HG03095 (cell line): ENCODE results near the gene CNOT4.

Experiments used
- ATAC-seq: cut with Tn5 transposase; IDR thresholded peaks from one replicate; pipeline ENCODE4 v1.9.1; 2021; ENCODE audit warnings: moderate library complexity; ENCODE audit not compliant: unreplicated experiment

CNOT4 gene

DNA sequence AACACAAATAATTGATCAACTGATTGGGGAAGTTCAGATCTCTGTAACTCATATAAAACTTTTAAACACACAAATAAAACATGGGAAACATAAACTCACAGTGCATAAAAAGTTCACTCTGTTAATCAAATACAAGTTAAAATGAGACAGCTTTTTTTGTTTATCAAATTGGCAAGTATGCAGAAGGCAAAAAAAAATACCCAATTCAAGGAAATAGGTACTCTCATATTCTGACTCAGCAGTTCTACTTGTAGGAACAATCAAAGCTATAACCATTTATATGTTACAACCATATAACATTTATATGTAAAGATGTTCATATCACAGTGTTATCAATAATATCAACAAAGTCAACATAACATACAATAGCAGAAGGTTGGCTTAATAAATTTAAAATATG, 102.0 kb downstream of the CNOT4 start:
- ATAC-seq, result no peak

DNA sequence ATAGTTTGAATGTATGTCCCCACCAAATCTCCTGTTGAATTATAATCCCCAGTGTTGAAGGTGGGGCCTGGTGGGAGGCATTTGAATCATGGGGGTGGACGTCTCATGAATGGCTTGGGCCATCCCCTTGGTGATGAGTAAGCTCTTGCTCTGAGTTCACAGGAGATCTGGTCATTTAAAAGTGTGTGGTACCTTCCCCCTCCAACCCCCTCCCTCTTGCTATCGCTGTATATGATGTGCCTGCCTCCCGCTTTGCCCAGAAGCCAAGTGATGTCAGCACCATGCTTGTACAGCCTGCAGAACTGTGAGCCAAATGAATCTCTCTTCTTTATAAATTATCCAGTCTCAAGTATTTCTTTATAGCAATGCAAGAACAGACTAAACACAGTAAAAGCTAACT, 103.0 kb downstream of the CNOT4 start:
- ATAC-seq, result no peak

DNA sequence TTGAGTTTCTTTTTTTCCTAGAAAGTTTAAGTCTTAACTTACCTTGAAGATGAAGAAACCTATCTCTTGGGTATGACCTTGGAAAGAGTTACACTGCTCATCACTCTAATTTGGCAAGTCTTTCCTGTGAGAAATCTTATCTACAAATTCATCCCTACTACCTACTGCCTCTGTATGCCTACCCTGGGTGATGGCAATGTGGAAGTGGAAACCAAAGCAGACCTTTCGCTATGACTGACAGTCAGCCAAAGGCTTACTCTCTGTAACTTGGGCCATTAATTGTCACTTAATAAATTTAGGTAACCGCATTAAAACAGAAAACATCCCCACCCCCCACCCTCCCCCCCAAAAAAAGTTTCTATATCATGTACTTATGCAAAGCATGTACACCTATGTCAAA, 103.9 kb downstream of the CNOT4 start:
- ATAC-seq, result no peak

DNA sequence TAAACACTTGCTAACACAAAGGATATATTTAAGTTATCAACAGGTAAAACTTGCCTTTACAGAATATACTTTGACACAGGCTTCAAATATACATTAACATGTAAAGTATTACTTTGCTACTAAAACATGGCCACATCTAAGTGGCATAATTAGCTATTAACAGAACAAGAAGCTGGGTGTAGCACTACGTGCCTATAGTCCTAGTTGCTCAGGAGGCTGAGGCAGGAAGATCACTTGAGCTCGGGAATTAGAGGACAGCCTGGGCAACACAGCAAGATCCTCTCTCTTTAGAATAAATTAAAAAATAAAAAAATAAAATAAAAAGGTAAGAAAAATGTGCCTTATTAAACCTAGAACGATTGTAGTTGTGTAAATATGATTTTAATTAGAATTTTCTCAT, 106.6 kb downstream of the CNOT4 start:
- ATAC-seq, result no peak

DNA sequence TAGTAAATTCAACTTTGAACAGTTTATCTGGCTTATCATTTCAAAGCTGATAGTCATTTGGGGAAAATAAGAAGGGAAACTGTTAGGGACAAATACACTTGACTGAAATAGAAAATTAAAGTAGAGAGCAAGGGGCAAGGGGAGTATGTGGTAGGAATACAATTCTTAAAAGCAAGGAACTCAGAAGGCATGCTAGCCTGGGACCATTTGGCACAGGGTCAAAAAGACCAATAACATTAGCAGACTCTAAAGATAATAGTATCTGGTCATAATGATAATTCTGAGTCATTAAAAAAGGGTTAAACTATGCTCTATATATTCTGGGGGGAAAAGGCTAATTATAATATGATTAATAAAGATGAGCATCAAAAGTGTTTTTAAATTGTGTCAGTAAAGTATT, 112.2 kb downstream of the CNOT4 start:
- no peak for ATAC-seq

DNA sequence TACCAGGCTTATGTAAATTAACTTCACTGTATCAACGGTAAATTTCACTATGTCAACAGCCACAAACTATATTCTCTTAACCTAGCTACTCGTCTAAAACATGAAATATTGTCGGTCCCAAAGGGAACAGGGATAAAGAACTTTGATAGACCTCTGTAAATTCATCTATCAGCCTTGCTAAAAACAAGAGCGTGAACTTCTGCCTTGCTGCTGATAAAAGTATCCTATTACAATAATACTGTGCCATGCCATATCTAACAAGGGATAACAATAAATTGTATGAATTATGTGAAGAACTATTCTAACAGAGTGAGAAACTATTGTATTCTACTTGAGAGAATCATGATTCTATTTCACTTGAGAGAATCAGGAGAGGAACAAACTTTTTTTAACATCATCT, 117.2 kb downstream of the CNOT4 start:
- ATAC-seq, result no peak

DNA sequence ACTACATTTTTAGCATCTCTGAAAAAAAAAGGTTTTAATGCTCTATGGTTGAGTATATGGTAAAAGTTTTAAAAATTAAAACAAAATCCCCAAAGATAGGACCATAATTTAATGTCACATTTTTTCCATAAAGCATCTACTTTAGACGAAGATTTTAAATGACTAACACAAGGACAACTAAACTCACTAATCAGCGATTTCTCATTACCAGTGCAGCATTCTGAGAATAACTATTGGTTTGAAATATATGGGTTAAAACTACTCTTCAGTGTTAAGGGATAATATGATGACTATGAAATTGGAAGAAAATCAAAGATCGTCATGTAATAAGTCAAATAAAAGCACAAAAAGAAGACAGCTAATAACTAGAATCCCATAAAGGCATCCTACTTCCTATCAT, 118.4 kb downstream of the CNOT4 start:
- ATAC-seq, result no peak

DNA sequence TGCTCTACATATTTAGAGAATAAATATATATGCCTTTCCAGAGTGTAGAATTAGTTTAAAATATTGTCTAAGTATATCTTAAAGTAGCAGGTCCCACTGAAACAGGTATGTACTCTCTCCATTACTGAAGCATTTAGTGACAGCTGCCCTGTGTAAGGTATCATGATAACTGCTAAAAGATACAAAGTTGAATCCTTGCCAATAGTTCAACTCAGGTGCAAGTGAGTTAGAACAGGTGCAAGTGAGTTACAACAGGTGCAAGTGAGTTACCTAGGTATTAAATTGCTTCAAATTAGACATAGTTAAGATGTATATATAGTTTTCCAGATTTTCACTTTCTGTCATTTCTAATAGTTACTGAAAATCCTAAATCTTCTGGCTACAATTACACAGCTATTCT, 119.1 kb downstream of the CNOT4 start:
- ATAC-seq, result no peak

DNA sequence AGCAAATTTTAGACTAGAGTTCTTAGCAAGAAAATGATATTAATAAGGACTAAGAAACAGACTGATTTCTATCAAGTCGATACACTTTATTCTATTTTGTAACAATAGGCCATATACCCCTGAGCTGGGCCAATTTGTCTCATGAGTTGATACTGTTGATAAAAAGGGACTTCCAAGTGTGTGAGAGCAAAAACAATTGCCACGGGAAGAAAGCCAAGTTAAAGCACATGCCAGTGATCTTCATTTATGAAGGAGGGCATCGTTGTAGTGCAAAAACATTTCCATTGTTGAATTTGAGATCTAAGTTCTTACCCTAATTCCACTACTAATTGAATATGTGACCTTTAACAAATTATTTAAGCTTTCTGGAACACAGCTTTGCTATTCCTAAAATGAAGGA, 119.9 kb downstream of the CNOT4 start:
- ATAC-seq, result no peak

DNA sequence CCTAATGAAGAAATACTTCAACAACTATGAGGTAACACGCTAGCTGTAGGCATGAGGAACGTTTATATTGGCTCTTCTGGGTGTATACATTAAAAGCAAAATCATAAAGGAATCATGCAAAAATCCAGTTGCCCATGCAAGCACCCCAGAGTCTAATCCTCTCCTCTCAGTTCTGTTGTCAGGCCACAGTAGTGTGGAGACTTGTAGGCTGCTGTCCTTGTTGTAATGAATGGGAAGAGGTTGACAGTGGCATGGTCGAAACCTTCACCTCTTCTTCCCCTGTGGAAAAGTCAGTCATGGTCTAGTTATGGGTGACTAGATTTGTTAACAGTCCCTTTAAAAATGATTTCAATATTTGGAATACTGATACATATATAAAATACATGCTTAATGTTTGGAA, 121.3 kb downstream of the CNOT4 start:
- no peak for ATAC-seq

DNA sequence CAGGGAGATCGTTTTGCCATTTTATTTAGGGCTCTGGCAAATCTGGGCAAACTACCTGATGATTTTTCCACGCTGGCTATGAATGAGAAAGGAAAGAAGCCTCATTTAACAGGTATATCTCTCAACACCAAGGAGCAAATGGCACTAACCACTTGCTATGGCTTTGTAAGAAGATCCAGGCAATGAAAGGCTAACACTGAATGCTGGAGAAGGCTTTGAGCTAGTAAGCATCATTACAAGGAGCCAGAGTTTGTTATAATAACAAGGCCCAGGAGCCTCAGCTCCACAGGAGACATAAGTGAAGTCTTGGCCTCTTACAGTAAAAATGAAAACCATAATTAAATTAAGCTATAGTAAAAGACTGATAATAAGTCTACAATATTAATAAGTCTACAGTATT, 123.1 kb downstream of the CNOT4 start:
- no peak for ATAC-seq

DNA sequence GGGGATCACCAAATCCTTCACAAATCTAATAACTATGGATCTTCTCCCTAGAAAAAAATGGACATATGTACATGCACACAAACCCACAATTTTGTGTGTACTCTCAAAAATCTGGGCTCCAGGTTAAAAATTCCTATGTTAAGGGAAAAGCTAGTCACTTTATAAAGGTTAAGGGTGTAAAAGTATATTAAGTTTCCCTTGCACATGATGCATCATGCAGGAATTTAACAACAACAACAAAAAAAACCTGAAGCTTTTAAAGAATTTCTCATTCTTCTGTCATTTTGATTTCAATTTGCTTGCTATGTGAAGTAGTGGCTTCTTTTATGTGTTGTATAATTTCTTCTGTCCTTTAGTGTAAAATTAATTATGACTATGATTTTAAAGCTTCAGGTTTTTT, 123.7 kb downstream of the CNOT4 start:
- no peak for ATAC-seq

DNA sequence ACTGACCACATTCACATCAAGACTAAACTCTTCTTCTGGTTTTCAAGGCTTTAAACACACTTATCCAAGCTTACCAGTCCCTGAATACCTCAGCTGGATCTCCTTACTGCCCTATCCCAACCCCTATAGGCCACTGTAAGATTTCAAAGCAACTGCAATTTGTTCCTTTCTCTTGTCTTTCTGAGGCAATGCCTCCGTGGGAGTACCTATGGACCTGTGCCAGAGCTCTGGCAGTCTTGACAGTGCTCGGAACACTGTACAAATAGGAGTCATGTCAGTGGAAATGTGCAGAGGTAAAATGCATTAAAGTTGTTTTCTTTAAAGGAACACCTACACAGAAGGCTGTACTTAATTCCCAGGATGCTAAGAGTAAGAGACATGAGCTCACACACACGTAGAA, 124.7 kb downstream of the CNOT4 start:
- no peak for ATAC-seq

DNA sequence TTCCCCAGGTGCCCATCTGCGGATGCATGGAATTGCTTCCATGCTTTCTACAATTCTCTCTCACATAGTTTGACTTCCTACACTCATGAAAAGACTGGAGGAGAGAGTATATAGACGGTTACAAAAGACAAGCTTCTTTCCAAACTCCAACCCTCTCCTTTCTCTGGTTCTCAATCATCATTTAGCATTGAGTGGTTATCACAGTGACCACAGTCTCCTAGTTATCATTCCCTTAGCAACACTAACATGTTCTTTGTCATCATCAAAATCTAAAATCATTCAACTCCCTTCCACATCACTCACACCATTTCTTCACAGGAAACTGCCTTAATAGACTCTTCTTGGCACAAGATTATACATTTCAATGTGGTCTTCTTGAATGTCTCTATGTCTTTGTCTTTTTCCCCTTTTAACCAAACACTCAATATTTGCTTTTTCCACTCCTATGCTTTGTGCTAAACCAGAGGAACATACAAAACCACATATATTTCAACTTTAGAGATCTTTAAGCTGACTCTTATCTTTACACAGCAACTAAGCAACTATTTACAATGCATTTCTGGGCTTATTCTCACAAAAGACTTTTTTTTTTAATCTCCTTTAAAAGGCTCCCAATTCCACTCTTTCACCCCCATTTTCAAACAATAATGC, 126.3 kb downstream of the CNOT4 start:
- ATAC-seq, result no peak

DNA sequence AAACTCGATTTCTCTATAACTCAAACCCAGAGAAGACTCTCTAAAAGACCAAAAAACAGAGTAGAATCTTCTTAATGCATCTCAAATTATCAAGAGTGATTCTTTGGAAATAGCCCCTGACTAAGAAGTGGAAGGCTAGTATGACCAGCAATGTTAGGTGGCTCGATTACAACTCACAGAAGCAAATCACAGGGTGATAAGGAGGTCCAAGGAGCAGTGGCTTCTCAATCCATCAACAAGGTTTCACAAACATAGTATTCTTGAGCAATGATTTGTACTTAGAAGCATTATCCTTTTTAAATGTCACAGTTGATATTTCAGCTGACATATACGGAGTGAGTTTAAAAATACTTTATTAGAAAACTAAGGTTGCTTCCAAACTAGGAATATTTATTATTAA, 127.7 kb downstream of the CNOT4 start:
- no peak for ATAC-seq

DNA sequence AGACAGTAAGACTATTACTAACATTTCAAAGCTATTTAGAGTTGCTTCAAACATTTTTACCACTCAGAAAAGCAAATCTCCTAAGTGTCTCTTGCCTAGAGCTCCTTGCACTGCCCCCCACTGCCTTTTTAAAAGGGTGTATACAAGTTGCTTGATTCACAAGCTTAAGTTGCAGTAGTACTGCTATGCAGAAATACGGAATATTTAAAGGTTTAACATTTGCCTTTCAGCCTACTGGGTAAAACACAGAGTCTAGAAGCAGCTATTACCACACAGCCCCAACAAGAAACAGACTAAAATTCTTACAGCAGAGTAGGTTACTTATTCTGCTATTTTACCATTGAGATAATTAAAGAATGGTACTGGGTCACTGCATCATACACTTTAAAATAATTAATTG, 128.5 kb downstream of the CNOT4 start:
- no peak for ATAC-seq

DNA sequence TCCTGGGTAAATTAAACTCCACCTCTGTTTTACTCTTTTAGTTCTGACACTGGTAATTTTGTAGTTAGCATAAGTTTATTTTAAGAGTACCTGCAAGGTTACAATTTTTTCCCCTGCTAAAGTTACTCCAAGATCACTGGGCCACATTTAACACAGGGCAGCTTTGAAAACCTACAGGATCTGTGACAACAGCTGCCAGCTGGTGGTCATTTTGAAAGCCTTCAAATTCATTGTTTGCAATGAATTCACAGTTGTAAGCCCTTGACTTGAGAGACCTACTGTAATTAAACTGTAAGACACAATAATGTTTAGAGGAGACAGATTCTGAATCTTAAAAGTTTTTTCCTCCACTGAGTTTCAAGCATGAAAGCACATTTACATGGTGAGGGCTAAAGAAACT, 129.6 kb downstream of the CNOT4 start:
- ATAC-seq, result no peak

DNA sequence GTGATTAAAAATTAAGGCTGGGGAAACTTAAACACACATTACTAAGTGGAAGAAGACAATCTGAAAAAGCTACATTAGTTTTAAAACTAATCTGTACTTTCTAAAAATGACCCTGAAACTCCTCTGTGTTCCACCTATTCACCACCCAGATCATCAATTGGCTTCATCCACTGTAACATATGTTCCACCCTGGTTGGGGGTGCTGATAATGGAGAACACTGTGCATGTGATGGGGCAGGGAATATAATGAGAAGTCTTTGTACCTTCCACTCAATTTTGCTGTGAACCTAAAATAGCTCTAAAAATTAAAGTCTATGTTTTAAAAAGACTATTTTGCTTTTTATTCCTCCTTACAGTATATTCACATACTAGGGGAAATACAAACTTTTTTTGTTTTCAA, 132.7 kb downstream of the CNOT4 start:
- ATAC-seq, result no peak

DNA sequence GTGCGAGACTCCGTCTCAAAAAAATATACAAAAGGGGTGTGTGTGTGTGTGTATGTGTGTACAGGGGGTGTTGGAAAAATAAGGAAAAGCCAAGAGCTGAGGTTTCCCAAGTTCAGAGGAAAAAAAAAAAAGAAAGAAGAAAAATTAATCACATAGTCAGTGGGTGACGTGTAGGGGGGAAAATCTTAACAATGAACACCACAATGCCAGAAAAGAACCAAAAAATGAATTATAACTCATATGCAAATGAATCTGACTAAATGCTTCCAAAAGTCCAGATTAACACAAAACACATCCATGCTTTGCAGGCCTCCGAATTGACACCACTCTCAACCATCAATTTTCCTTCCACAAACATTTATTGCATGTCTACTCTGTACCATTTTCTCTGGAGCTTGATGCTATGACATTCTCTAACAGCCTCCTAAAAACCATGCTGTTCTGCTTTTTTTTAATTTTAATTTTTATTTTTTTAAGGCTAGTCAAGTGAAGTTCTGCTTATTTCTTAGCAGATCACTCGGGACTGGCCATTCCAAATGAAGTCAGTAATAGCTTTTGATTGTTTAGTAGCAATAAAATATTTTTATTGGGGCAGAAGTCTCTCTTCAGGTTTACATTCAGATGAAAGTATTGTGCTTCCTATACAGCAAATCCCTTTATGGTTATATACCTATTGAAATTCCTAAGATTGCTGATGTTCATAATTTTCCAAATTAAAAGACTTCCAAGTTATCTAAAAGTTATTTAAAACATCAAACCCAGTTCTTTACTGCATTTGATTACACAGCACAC, 133.8 kb downstream of the CNOT4 start:
- no peak for ATAC-seq

DNA sequence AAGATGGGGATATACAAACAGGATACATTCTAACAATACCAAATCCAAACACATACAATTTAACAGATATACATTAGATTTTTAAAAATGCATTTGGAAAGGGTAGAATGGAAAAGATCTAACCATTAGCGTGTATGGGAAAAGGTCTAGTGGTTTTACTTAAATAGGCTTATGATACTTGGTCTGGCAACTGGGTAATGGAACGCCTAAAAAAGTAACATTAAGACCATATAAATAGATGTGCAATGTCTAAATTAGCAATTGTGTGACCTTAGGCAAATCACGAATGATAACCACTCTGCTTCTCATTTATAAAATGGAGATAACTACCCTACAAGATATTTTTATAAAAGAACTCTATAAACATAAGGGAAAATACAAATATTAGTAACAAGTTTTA, 135.2 kb downstream of the CNOT4 start:
- ATAC-seq, result no peak

DNA sequence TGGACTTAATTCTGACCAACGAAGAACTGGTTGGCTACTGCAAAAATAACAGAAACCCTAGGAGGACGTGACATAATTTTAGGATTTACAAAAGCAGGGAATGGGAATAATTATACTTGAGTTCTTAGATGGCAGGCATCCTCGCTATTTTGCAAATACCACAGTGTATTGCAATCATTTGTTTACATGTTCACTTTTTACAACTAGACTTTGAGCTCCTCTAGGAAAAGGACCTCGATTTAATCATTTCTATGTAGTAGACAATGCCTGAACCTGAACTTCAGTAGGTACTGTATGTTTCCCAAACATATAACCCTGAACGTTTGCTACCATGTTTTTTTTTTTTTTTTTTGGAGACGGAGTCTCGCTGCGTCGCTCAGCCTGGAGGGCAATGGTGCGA, 137.7 kb downstream of the CNOT4 start:
- ATAC-seq, result no peak

DNA sequence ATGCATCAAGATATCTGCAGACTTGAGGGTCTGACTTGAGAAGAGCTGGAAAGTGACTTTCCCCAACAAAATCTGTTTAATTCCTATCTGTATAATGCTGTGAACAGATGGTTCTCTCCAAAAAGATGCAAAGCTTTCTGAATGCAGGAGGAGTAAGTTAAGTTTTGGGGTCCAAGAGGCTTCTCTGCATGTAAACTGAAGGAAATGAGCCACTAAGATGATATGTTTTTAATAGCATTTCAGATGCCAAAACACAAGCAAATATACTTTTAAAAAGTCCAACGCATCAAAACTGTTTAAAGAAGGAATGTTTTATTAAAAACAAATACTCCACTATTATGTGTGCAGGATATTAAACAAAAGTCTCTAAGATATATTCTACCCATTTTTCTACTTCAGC, 139.2 kb downstream of the CNOT4 start:
- ATAC-seq, result no peak

DNA sequence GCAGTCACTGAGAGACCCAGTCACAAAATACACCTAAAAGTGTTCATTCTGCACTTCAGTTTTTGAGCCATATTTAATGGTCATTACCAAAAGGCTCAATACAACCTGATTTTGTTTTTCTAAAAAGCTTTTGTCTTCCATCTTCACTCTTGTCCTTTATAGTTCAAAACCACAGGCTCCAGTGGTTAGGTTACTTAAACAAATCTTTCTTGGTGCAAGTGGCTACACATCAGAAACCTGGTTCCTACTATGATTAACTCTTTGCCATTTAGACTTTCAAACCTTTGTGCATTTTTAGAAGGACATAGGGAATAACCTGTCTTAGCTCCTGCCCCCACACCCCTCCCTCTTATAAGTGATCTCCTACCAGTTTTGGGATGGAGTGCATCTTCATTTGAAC, 140.5 kb downstream of the CNOT4 start:
- ATAC-seq, result no peak
